ENCODE results near the gene TEP1.
"Not testable (repeated sequence)": the region's sequence is repeated elsewhere in the genome, so short reads cannot be mapped to it uniquely, and the experiment has no call there.

TEP1 gene

DNA sequence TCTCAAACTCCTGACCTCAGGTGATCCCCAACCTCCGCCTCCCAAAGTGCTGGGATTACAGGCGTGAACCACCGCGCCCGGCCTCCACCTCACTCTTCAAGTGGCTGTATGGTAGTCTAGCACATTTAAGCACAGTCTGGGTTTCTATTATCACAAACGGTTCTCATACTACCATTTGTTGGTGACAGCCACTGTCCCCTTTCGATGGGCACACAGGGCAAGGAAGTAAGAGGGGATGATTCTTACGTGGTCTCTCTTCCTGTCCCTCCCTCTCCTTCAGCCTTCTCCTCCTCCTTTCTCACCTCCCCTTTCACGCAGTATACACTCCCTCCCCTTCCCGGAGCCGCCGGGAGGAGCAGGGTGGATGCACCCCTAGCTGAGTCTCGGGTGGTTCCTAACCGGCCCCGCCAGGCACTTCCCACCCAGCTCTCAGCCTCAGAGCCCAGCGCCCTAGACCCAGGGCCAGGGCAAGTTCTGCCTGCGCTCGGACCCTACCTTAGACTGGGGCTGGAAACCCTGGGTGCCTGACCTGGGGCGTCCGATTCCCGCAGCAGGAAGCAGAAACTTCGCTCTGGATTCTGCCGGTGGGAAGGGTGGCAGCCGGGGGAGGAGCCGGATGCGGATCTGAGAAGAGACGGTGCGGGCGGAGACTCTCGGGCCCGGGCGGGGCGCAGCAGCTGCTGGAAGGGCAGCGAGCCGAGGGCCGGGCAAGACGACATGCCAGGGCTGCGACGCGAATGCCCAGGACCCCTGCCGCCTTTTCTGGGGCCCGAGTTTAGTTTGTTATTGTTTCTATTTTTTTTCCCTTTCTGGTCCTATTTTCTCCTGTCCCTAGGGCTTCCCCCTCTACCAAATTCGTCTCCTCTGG, at the start of gene TEP1:
Gene TEP1, minus strand, starts transcription at position 626 of the 868 bp plus-strand sequence. CDS start 5,062 bp downstream, outside the sequence.
- DNase-seq: peak; percentile 86

DNA sequence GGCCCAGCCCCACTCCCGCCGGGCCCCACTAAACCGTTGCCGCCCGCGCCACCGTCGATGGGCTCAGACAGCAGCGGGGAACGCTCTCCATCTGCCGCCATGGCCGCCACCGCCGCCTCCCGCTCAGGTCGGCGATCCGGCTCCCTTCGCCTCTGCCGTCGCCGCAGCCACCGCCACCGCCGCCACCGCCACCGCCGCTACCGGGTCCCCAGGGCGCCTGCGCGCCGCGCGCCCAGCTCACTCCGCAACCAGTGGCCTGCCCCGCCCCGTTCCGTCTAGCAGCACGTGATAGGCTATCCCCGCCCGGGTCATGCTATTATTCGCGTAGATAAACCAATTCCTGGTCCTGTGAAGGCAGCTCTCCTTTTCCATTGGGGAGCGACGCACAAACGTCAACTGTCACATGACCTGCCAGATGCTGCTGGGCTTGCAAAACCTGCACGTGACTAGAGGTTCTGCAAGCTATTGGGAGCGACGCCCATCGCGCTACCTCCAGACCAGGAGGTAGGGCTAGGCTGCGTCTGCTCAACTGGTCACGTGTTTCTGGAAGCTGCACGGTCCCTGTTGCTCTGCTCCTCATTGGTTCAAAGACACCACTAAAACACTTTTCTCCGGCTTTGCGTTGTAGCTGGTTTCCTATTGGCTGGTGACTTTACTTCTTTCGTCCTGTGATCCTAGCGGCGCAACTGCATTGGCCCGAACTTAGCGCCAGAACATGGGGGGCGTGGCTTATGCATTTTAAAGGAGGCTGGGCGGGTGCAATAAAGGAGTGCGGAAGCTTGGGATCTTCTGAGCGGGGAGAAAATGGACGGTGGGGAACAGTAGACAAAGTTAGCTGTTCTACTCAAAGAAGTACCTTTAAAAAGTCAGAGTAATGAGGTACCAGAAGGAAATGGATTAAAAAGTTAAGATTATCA, 48.2 kb upstream of the TEP1 start, which contains the start of gene PIP4P1:
Gene PIP4P1, minus strand, starts transcription at position 210 of the 917 bp plus-strand sequence. Its CDS starts 109 bp downstream, at position 101.
- DNase-seq: peak; percentile 100

DNA sequence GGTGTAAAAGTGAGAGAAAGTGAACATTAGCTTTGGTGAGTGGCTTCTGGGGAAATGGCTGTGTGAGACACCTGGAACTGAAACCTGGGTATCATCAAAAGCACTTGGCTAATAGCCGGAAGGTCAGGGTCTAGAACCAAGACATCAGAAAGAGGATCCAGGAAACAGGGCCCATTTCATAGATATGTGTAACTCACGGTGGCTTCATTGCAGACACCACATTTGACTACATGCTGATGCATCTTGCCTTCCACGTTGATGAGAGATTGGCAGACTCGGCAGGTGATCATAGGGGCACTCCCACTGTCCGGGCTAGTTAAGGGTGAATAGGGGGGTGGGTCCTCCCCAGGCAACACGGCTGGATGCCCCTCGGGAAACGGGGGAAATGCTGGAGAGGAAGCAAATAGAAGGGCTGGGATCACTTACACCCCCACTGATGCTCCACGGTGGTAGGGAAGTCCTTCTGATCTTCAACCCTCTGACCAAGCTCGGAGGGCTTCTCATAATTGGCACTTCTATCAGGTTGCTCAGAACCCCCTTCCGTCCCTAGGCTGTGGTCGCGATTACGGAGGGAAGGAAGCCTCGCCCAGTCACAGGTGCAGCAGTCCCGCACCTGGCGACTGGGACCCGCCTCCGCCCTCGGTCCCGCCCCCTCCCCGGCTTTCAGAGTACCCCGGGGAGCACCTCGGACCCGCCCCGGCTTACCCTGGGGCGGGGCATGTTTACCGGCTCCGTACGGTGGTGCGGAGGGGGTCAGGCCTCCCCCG, 47.3 kb upstream of the TEP1 start:
- DNase-seq: no peak

DNA sequence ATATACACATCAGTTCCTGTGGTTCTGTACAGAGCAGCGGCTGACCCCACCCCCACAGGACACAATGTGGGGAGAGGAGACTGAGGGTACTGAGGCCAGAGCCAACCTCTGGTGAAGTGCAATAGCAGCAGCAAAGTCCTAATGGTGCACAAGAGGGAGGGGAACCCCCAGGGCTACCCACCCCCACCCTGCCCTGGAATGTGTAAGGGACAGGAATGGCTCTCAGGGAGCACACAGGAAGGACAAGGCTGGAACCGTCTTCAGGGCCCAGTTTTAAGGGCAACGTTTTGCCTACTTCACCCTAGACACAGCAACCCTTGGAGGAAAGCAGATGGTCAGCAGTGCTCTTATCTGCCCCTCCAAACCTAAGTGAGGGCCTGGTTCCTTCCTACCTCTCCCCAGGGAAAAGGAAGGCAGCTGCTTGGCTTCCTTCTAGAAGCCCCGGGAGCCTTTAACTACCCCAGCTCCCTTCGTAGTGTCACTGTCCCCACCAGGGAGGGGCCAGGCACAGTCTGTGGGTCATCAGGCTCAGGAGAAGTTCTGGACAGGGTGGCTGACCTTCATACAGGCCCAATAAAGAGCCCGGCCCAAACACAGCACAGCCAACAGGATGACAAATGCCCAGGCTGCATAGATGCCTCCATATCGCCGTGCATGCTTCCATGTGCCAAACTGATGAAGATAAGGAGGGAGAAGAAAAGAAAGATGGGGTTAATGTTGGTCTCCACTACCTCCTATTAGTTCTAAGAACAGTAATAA, 44.9 kb upstream of the TEP1 start:
- DNase-seq: no peak

DNA sequence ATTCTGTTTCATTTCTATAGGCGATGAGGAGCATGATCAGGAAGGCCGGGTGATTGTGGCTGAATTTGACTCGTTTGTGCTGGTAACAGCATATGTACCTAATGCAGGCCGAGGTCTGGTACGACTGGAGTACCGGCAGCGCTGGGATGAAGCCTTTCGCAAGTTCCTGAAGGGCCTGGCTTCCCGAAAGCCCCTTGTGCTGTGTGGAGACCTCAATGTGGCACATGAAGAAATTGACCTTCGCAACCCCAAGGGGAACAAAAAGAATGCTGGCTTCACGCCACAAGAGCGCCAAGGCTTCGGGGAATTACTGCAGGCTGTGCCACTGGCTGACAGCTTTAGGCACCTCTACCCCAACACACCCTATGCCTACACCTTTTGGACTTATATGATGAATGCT, 43.7 kb upstream of the TEP1 start:
- no peak for DNase-seq

DNA sequence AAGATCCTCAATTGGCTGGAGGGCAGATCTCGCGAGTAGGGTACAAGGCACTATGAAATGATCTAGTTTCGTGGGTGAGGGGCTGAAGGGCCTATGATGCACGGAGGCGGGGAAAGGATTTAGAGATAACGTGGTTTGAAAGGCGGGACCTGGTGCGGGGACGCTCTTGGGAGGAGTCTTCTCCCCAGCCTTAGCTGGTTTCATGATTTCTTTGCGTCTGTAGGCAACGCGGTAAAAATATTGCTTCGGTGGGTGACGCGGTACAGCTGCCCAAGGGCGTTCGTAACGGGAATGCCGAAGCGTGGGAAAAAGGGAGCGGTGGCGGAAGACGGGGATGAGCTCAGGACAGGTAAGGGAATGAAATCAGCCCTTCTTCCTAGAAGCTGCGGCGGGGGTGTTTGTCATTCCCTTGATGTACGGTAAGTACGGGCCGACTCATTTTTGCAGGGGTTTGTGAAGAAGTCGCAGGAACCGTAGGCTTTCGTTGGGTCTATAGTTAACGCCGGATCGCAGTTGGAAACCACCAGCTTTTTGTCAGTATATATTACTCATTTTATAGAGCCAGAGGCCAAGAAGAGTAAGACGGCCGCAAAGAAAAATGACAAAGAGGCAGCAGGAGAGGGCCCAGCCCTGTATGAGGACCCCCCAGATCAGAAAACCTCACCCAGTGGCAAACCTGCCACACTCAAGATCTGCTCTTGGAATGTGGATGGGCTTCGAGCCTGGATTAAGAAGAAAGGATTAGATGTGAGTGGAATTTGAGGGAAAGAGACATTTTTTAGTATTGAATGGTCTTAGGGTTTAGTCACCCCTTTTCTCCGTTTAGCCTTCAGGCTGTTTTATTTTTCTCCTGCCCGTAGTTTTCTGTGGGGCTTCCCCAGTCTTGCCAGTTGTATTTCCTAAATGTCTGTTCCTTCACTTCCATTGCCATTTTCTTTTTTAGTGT, 42.3 kb upstream of the TEP1 start:
- DNase-seq: peak; percentile 83

DNA sequence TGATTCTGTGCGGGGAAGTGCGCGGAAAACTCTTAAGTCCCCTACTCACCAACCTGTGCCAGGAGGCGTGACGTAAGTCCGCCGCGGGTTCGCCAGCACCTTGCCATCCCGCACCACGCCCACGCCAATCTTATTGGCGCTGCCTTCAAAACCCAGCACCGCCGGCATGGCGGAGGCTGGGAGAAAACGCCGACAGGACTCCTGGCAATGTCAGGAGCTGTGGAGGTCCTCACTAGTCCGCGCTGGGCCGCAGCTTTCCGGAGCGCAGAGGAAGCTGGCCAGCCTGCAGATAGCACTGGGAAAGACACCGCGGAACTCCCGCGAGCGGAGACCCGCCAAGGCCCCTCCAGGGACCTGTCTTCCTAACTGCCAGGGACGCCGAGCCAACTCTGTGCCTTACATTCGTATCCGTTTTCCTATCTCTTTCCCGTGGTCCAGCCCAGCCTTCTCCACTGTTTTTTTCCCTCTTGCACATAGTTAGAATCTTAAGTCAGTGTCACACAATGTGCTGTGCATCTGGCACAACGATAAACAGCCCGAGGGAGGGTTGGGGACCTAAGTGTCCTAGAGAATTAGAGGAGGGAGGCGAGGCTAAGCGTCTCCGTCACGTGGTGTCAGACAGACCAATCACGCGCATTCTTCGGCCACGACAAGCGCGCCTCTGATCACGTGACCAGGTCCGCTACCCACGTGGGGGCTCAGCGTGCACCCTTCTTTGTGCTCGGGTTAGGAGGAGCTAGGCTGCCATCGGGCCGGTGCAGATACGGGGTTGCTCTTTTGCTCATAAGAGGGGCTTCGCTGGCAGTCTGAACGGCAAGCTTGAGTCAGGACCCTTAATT, 41.4 kb upstream of the TEP1 start, which contains the start of the genes APEX1 and OSGEP:
Gene APEX1, plus strand, starts transcription at position 711 of the 839 bp plus-strand sequence. CDS start 420 bp downstream, outside the sequence.
Gene OSGEP, minus strand, starts transcription at position 297 of the 839 bp plus-strand sequence. Its CDS starts 129 bp downstream, at position 168.
- peak; percentile 99 for DNase-seq

DNA sequence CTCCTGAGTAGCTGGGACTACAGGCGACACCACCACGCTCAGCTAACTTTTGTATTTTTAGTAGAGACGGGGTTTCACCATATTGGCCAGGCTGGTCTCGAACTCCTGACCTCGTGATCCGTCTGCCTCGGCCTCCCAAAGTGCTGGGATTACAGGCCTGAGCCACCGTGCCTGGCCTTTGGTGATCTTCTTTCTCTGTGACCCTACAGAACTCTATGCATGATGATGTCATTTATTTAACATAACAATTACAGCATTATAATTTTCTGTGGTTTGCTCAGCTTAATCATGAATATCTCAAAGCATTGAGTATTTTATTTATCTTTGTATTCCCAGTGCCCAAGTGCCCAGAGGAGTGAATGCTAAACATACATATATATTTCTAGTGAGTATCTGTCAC, 39.5 kb upstream of the TEP1 start:
- not testable (repeated sequence) for DNase-seq

DNA sequence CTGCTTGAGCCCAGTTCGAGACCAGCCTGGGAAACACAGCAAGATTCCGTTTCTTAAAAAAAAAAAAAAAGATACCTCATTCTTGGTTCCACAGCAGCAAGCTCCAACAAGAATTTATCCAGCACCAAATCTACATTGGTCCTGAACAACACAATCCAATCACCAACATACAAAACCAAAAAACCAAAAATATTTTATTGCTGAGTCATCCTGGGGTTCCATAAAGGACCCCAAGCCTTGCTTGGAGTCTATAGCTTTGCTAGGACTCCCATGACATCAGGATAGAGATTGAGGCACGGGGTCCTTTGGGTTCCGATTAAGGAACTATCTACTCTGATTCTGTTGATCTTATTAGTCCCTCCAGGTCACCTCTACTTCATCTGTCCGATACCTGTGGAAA, 33.6 kb upstream of the TEP1 start:
- DNase-seq: no peak

DNA sequence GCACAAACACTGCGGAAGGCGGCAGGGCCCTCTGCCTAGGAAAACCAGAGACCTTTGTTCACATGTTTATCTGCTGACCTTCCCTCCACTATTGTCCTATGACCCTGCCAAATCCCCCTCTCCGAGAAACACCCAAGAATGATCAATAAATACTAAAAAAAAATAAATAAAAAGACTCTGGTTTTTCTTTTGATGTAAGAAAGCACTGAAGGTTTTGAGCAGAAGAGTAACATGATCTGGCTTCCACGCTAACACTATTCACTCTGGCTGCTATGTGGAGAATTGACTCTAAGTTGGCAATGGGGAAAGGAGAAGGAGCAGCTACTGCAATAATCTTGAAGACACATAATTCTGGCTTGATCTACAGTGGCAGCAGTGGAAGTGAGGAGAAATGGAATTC, 30.3 kb upstream of the TEP1 start:
- not testable (repeated sequence) for DNase-seq

DNA sequence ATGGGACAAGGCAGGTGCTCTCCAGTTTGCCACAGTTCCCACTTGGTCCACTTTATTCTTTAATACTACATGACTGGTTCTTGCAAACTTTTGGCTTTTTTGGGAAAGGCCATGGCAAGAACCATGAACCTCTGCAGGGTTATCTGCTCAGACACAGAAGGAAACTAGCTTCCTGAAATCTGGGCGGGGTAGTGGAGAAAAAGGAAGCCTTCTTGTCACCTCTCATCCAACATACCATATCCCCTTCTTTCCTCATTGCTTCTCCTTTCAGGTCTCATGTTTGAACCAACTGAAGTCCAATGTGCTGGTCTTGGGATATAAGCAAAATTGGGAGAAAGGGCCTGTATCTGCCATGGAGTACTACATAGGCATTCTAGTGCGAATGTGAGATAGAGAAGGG, 28.2 kb upstream of the TEP1 start:
- no peak for DNase-seq

DNA sequence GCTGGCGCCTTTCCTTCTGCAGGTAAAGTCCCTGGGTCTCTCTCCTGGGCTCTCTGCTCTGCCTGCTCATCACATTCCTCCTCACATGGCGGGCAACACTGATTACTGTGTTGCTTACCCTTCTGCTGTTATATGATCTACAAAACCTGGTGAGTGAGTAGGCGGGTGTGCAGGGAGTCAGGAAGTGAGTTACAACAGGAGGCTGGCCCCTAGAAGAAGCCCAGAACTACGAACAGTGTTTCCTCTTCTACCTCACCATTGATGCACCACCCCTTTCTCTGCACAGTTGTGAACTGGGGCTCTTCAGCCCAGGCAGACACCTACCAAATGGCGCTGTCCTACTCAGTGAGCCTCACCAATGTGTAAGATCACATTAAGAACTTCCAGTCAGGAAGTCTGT, 27.6 kb upstream of the TEP1 start:
- DNase-seq: no peak

DNA sequence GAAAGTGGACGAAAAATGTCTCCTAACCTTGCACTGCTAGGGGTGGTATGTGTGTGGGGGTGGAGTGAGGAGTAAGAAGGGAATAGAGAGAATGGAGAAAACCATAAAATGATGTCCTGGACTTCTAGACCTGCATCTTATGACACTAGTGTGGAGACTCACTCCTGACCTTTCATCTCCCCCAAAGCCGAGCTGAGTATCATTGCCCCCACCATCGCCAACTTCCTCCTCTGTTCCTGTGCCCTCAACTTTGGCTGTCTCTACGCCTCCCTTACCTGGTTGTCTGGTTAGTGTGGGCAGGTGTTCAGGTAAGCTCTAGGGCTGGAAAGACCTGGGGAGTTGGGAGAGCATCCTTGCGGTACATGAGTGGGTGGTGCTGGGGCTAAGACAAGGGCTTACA, 27.2 kb upstream of the TEP1 start:
- DNase-seq: no peak

DNA sequence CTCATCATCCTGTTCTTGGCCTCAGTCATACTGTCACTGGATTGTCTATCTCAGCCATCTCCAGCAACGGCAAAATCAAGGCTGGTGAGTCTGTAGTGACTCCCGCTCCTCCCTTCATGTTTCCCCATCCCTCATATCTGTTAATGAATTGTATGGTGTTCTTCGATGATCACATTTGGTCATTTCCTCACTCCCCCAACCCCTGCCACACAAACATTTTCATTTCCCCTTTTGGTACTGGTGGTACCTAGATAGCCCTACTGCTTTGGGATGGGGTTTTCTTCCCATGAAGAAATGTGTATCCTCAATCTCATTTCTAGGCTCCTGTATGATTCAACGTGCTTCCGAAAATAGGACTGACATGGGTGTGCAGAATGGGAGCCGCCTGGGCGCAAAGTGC, 25.4 kb upstream of the TEP1 start:
- no peak for DNase-seq

DNA sequence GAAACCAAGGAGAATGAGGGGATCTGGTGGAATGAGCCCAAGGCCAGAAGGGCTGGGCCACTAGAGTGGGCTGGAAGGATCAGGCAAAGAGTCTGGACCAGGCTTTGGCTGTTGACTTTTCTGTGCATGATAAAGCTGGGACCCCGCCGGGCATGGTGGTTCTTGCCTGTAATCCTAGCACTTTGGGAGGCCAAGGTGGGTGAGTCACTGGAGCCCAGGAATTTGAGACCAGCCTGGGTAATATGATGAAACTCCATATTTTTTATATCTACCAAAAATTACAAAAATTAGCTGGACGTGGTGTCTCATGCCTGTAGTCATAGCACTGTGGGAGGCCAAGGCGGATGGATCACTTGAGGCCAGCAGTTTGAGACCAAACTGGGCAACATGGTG, 23.1 kb upstream of the TEP1 start:
- DNase-seq: peak; percentile 80

DNA sequence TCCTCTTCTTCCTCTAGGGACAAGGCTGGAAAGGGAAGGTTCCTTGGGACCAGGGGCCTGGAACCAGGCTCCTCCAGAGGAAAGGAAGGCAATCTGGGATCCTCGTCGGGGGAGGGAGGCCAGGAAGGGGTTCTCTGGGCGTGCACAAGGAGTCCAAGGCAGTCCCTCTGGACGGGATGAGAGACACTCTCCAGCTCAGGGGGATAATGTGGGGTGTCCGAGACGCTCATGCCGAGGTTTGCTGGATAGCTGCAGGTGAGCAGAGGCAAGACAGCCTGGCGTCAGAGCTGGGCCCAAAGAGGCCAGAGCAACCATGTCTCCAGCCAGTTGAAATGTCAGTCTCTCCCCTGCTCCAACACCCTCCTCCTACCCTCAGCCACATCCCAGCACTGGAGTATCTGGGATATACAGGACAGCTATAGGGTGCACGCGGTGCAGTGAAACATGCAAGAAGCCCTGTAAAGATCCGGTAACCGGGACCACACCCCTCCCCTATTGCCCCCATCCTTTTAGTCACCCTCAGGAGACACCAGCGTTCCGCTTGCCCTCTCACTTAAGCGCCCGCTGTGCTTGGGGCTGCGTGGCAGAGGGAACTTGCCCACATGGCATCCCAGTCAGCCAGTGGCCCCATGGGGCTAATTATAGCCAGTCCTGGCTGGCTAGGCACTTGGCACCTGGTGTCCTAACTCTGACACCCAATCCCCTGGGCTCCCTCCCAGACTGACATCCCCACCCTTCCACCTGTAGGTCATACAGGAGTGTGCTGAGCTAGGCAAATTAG, 22.5 kb upstream of the TEP1 start, which contains the start of gene KLHL33:
Gene KLHL33, minus strand, starts transcription at position 585 of the 781 bp plus-strand sequence. Its CDS starts 355 bp downstream, at position 230.
- DNase-seq: no peak

DNA sequence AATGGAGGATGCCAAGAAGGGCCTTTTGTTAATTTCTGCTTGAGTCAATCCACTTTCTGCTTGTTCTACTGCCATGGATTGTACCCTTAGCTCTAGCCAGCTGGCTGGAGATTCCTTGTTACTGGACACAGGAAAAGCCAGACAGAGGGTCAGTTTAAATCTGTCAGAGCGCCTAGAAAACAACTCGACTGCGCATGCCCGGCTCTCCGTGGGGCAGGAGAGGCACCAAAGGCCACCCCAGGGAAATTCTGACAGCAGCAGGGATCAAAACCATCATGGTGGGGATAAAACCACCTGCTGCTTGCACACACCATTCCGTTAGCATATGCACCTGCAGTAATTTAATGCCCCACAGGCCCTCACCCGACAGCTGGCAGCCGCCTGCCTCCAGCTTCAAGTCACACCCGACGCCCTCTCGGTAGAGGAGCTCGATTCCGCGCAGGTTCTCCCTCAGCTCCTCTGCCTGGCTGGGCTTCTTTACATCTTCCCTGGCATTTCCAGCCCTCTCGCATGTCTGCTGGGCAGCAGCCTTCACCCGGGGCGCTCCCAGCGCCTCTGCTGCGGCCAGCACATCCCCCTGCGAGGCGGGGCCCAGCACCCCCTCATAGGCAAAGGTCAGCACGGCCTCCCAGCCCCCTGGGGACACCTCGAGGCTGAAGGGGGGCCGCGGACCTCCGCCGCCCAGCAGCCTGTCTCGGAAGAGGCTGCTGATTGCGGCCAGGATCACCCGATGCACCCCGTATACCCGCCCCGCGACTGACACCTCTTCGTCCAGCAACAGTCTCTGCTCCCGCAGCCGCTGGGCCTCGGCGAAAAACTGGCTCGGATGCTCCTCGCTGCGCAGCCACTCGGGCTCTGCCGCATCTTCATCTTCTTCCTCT, 21.6 kb upstream of the TEP1 start:
- DNase-seq: peak; percentile 13
